ENCODE results near the gene RMRP. TPM values are rescaled to one million over a fixed set of nuclear protein-coding genes. Genes with fewer than 3 reads are reported as not detected.

Gene RMRP
- polyA plus RNA-seq, 1 of the 3 experiments (the other 2 are of a cell fraction): 64.9 TPM

GRCh38 chr9:35627575-35627974 lies 30.2 kb downstream of the RMRP start:
- no peaks in the 10 kb centered on the region for H3K79me2 ChIP-seq (ENCODE audit: insufficient read depth)
- H3K27me3 ChIP-seq (ENCODE audit: insufficient read depth): no peaks in the 10 kb centered on the region
- no peak for DNase-seq
- no peak overlapping the region for H3K9ac ChIP-seq
- TF ChIP-seq CHD2 (IDR thresholded peaks at IDR 0.05; ENCODE audit: low read length, partially characterized antibody): no peak
- TF ChIP-seq, protein P1, sequence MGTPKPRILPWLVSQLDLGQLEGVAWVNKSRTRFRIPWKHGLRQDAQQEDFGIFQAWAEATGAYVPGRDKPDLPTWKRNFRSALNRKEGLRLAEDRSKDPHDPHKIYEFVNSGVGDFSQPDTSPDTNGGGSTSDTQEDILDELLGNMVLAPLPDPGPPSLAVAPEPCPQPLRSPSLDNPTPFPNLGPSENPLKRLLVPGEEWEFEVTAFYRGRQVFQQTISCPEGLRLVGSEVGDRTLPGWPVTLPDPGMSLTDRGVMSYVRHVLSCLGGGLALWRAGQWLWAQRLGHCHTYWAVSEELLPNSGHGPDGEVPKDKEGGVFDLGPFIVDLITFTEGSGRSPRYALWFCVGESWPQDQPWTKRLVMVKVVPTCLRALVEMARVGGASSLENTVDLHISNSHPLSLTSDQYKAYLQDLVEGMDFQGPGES (IDR thresholded peaks at IDR 0.05; ENCODE audit: low read depth, low read length): no peak
- TF ChIP-seq YY1 (IDR thresholded peaks at IDR 0.05; ENCODE audit: low read depth): no peak
- TF ChIP-seq, protein P2, sequence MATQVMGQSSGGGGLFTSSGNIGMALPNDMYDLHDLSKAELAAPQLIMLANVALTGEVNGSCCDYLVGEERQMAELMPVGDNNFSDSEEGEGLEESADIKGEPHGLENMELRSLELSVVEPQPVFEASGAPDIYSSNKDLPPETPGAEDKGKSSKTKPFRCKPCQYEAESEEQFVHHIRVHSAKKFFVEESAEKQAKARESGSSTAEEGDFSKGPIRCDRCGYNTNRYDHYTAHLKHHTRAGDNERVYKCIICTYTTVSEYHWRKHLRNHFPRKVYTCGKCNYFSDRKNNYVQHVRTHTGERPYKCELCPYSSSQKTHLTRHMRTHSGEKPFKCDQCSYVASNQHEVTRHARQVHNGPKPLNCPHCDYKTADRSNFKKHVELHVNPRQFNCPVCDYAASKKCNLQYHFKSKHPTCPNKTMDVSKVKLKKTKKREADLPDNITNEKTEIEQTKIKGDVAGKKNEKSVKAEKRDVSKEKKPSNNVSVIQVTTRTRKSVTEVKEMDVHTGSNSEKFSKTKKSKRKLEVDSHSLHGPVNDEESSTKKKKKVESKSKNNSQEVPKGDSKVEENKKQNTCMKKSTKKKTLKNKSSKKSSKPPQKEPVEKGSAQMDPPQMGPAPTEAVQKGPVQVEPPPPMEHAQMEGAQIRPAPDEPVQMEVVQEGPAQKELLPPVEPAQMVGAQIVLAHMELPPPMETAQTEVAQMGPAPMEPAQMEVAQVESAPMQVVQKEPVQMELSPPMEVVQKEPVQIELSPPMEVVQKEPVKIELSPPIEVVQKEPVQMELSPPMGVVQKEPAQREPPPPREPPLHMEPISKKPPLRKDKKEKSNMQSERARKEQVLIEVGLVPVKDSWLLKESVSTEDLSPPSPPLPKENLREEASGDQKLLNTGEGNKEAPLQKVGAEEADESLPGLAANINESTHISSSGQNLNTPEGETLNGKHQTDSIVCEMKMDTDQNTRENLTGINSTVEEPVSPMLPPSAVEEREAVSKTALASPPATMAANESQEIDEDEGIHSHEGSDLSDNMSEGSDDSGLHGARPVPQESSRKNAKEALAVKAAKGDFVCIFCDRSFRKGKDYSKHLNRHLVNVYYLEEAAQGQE (IDR thresholded peaks at IDR 0.05; ENCODE audit: low read depth, low read length): no peak
- TF ChIP-seq CTCF (IDR thresholded peaks at IDR 0.05): no peak
- H3F3A ChIP-seq (replicated peaks; ENCODE audit: insufficient read depth): no peaks in the 10 kb centered on the region
- H2AFZ ChIP-seq (ENCODE audit: low read depth): no peak overlapping the region
- no peaks in the 10 kb centered on the region for H3K36me3 ChIP-seq (replicated peaks in 1 of 2; ENCODE audit: control insufficient read depth in 1 of 2, insufficient read depth in 2 of 2, low read length in 1 of 2)
- no peaks in the 10 kb centered on the region for H3K9me2 ChIP-seq
- H3K27ac ChIP-seq (ENCODE audit: low read depth in 2 of 2, low read length in 1 of 2): no peak overlapping the region
- POLR2A ChIA-PET: no interaction called here
- H3K4me3 ChIP-seq (ENCODE audit: low read depth in 2 of 2, low read length in 1 of 2): no peak overlapping the region
- WGBS (ENCODE audit: low lambda C conversion rate): 68% methylated on average over 2 of the region's 2 CpGs
- no peaks in the 10 kb centered on the region for H4K20me1 ChIP-seq (ENCODE audit: insufficient read depth)
- H3K4me1 ChIP-seq (ENCODE audit: control insufficient read depth in 1 of 2, insufficient read depth in 2 of 2, low read depth in 1 of 2, low read length in 1 of 2): no peaks in the 10 kb centered on the region
- H3K4me2 ChIP-seq: no peak overlapping the region
- CTCF ChIA-PET: interaction anchor here (0.9 to 6.4 kb wide), 2 partner anchors 15 to 19 kb away, joined by 3 to 32 read pairs; no protein-coding TSS in a partner anchor
- H3K9me3 ChIP-seq: no peaks in the 10 kb centered on the region

DNA sequence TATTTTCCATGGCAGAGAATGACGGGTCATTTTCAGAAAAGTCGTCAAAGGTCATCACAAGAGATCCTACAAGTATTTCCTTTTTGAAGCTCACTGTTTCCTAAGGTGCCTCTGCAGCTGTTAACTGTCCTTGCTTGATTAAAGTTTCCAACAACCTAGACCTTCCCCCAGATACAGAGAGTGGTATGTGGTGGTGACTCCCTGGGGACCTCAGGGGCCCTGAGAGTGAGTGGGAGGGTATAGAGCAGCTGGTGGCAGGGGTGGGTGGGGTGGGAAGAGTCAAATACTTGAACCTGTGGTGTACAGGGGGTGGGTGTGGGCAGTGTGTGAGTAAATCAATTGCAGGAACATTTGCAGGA lies 38.0 kb downstream of the RMRP start:
- ChIA-PET CTCF (interaction anchor here (1.1 to 5.3 kb wide), 5 partner anchors 9 to 79 kb away, joined by 3 to 20 read pairs (median 11); partner anchors contain the start of genes CCDC107 and RMRP), POLR2A (interaction anchor here (0.6 to 0.8 kb wide), 2 partner anchors 9 to 43 kb away, joined by 3 to 5 read pairs; no protein-coding TSS in a partner anchor)
- Histone ChIP-seq H3K4me1 (ENCODE audit: control insufficient read depth in 1 of 2, insufficient read depth in 2 of 2, low read depth in 1 of 2, low read length in 1 of 2) (peaks cover 0 to 12% of the 10 kb centered on the region in 2 experiments; a peak in 1 of 4 replicates), H3K27me3 (ENCODE audit: insufficient read depth) (0 out of 2 replicates have a peak, but pooled peaks cover 4% of the 10 kb centered on the region), H3K36me3 (replicated peaks in 1 of 2; ENCODE audit: control insufficient read depth in 1 of 2, insufficient read depth in 2 of 2, low read length in 1 of 2) (no peaks in the 10 kb centered on the region), H2AFZ (ENCODE audit: low read depth) (no peak overlapping the region), H3K9me2 (no peaks in the 10 kb centered on the region), H4K20me1 (ENCODE audit: insufficient read depth) (no peaks in the 10 kb centered on the region), H3K9me3 (no peaks in the 10 kb centered on the region), H3F3A (replicated peaks; ENCODE audit: insufficient read depth) (no peaks in the 10 kb centered on the region), H3K4me3 (ENCODE audit: low read depth in 2 of 2, low read length in 1 of 2) (no peak overlapping the region), H3K79me2 (ENCODE audit: insufficient read depth) (no peaks in the 10 kb centered on the region), H3K4me2 (no peak overlapping the region), H3K27ac (ENCODE audit: low read depth in 2 of 2, low read length in 1 of 2) (no peak overlapping the region), H3K9ac (no peak overlapping the region)
- WGBS (ENCODE audit: low lambda C conversion rate): 77% methylated on average over 2 of the region's 2 CpGs
- DNase-seq: no peak
- TF ChIP-seq PBX3 (IDR thresholded peaks at IDR 0.05) (no peak), CTCF (IDR thresholded peaks at IDR 0.05) (no peak), SMC3 (IDR thresholded peaks at IDR 0.05; ENCODE audit: low read depth, low read length) (no peak), POLR2AphosphoS5 (IDR thresholded peaks at IDR 0.05; ENCODE audit: low read depth, low read length) (no peak), CHD2 (IDR thresholded peaks at IDR 0.05; ENCODE audit: low read length, partially characterized antibody) (no peak), GATA2 (CRISPR knock-in tag; IDR thresholded peaks at IDR 0.05) (no peak)
- TF ChIP-seq, protein P2 (IDR thresholded peaks at IDR 0.05; ENCODE audit: low read depth, low read length): no peak
